Stimulated activated CD4-positive, alpha-beta T cell treated with anti-CD3 and anti-CD28 coated beads, Interleukin-1b, Interleukin-23, amount 100 ng/mL, for 24 hours (primary cell): ENCODE measurements around the gene KLRF2.

ENCODE experiments used
- DNase-seq, 4 experiments: peaks; one replicate each; pipeline ENCODE4 v3.0.0-alpha.2; 2020; ENCODE audit warnings: low read depth in 4 of 4, low spot score in 1 of 4

The KLRF2 gene

GRCh38 chr12:9888665-9889273 lies 7.5 kb downstream of the KLRF2 start:
- DNase-seq = no peak

- DNase-seq = no peak
These were observed 14.1 kb downstream of the KLRF2 start for GRCh38 chr12:9895215-9895971.

GRCh38 chr12:9897535-9897934 lies 16.2 kb downstream of the KLRF2 start:
- DNase-seq = no peak

- no peak for DNase-seq
These were observed 17.9 kb downstream of the KLRF2 start for GRCh38 chr12:9899209-9899608.

- DNase-seq = no peak
These were observed 19.6 kb downstream of the KLRF2 start for GRCh38 chr12:9900930-9901329.

GRCh38 chr12:9902539-9903228 lies 21.4 kb downstream of the KLRF2 start:
- no peak for DNase-seq

- DNase-seq = no peak
These were observed 25.6 kb downstream of the KLRF2 start for GRCh38 chr12:9906873-9907272.

- no peak for DNase-seq
These were observed 26.5 kb downstream of the KLRF2 start for GRCh38 chr12:9907769-9908168.

GRCh38 chr12:9908350-9908749 lies 27.1 kb downstream of the KLRF2 start:
- DNase-seq = no peak

GRCh38 chr12:9909724-9910123 lies 28.4 kb downstream of the KLRF2 start:
- DNase-seq = no peak

GRCh38 chr12:9910716-9911421 lies 29.6 kb downstream of the KLRF2 start:
- DNase-seq = no peak

GRCh38 chr12:9911708-9912107 lies 30.4 kb downstream of the KLRF2 start:
- DNase-seq = no peak

- no peak for DNase-seq
These were observed 38.2 kb downstream of the KLRF2 start for GRCh38 chr12:9919443-9919842.

GRCh38 chr12:9920451-9920850 lies 39.2 kb downstream of the KLRF2 start:
- DNase-seq = no peak

- no peak for DNase-seq
These were observed 41.1 kb downstream of the KLRF2 start for GRCh38 chr12:9922429-9922828.

GRCh38 chr12:9925705-9926393 lies 44.6 kb downstream of the KLRF2 start:
- DNase-seq = no peak

GRCh38 chr12:9926876-9927275 lies 45.6 kb downstream of the KLRF2 start:
- DNase-seq = no peak

GRCh38 chr12:9928607-9929006 lies 47.3 kb downstream of the KLRF2 start:
- no peak for DNase-seq

GRCh38 chr12:9931245-9931644 lies 50.0 kb downstream of the KLRF2 start:
- DNase-seq = no peak

GRCh38 chr12:9932270-9932669 lies 51.0 kb downstream of the KLRF2 start, which contains the start of gene CLEC2A:
TSS of gene CLEC2A (minus strand) at chr12:9932370. CDS start at chr12:9932329, 41 bp downstream.
- DNase-seq = no peak

GRCh38 chr12:9933958-9934357 lies 52.7 kb downstream of the KLRF2 start:
- no peak for DNase-seq
